Activated T-cell treated with anti-CD3 and anti-CD28 coated beads, Interleukin-2, amount 50 U/mL, for 72 hours (primary cell): Measurements from ENCODE around the gene TPSB2. TPM values are rescaled to one million over a fixed set of nuclear protein-coding genes. Genes with fewer than 3 reads are reported as not detected.
"Not testable (repeated sequence)": the region's sequence is repeated elsewhere in the genome, so short reads cannot be mapped to it uniquely, and the experiment has no call there.

Source experiments
- ATAC-seq, 2 donors: fragments of 150-1000 bp; cut with Tn5 transposase; replicated peaks in 1 of 2; 2 replicates each; pipeline ENCODE4 v1.10.0; 2021; ENCODE audit warnings: moderate library complexity in 2 of 2, mild to moderate bottlenecking in 1 of 2
- DNase-seq, 2 donors: peaks; one replicate each; pipeline ENCODE4 v3.0.0; 2021 to 2022; ENCODE audit warnings: mixed read lengths in 1 of 2
- H3K27ac Mint-ChIP-seq: one replicate; pipeline ENCODE4 v1.8.0; 2022; ENCODE audit warnings: mild to moderate bottlenecking, moderate library complexity, mixed read lengths
- H3K27me3 Mint-ChIP-seq: one replicate; pipeline ENCODE4 v1.8.0; 2022; ENCODE audit warnings: low read depth, mixed read lengths
- H3K36me3 Mint-ChIP-seq, 2 donors: one replicate each; pipeline ENCODE4 v1.8.0; 2022; ENCODE audit warnings: mixed read lengths in 2 of 2, mild to moderate bottlenecking in 1 of 2; ENCODE audit not compliant: insufficient read depth in 2 of 2
- H3K4me1 Mint-ChIP-seq: one replicate; pipeline ENCODE4 v1.8.0; 2022; ENCODE audit warnings: low read depth, mixed read lengths
- H3K4me3 Mint-ChIP-seq, 2 donors: one replicate each; pipeline ENCODE4 v1.8.0; 2022; ENCODE audit warnings: mild to moderate bottlenecking in 2 of 2, mixed read lengths in 2 of 2, moderate library complexity in 2 of 2
- H3K9me3 Mint-ChIP-seq, 2 donors: one replicate each; pipeline ENCODE4 v1.8.0; 2022; ENCODE audit warnings: mixed read lengths in 2 of 2
- total RNA-seq, 2 donors: library from RNA; stranded (reverse); gene quantifications; one replicate each; pipeline ENCODE4 v1.2.3, GENCODE V29; 2022

TPSB2 gene
- total RNA-seq, 2 donors from 2014 or later, result 0.60 TPM; not detected in 1

DNA sequence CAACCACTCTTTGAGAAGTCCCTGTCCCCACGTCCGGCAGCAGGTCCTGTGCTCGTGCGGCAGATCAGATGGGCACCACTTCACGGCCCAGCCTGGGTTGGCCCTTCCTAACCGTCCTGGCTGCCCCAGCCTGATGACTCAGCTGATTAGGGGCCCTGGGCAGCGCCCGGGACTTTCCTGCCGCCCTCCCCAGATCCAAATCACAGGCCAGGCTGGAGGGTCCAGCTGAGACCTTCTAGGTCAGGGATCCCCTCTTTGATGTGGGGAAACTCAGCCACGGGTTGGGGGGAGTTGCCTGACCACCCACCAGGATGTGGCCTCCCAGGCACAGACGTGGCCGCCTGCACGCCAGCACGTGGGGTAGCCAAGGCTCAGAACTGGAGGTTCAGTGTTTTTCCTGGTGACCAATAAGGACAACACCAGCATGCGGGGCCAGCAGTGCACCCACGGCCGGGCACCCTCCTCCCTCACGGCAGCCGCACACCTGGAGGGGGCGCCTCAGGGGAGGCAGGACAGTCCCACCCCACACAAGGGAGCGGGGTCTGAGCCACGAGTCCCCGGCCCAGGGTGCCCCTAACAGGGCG is 4.2 kb downstream of the TPSB2 start:
- not testable (repeated sequence) for H3K27ac Mint-ChIP-seq, H3K27me3 Mint-ChIP-seq, ATAC-seq

DNA sequence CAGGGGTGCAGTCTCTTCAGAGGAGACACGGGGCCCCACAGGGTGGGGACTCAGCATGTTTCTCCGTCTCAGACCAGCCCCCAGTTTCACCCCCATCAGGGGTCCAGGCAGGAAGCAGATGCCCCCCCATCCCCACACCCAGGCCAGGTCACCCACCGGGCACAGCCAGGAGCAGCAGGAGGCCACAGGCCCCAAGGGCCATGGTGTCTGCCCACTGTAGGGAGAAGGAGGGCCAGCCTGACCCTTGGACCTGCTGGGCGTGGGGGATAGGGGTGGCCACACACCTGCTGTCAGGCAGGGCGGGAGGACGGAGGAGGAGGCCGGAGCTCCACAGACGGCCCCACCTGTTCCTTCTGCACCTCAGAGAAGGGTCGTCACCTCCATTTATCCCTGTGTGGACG is 4.9 kb downstream of the TPSB2 start, which contains the start of gene TPSG1:
Gene TPSG1 (minus strand): TSS at position 218 of the 401 bp plus-strand sequence. CDS start 16 bp downstream, at position 202.
- no peak for ATAC-seq
- no peak for DNase-seq

More for the DNA sequence above, 4.2 kb downstream of the TPSB2 start:
- not testable (repeated sequence) for H3K4me3 Mint-ChIP-seq, H3K36me3 Mint-ChIP-seq, H3K4me1 Mint-ChIP-seq, DNase-seq, H3K9me3 Mint-ChIP-seq

DNA sequence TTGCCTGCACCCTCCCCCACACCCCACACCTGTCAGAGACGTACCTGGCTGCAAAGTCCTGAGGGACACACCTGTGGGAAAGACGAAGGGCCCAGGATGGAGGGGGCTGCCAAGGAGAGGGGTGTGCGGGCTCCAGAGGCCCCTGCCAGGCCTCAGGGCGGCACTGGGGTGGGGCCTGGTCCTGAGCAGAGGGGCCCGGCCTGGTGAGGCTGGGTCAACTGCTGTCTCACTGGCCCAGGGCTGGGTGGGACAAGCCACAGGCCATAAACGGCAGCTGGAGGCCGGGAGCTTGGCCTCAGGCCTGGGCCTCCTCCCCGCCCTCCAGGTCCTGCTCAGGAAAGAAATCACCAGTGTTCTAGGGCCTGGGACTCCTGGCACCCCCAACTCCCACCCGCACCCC is 5.4 kb downstream of the TPSB2 start:
- ATAC-seq (no peak), DNase-seq (no peak)
- H3K4me1 Mint-ChIP-seq, result no peaks in the 10 kb centered on the region
- no peaks in the 10 kb centered on the region for H3K36me3 Mint-ChIP-seq
- no peaks in the 10 kb centered on the region for H3K27me3 Mint-ChIP-seq
- no peak overlapping the region for H3K4me3 Mint-ChIP-seq
- no peaks in the 10 kb centered on the region for H3K9me3 Mint-ChIP-seq
- H3K27ac Mint-ChIP-seq, result no peak overlapping the region

More for the DNA sequence above, 4.9 kb downstream of the TPSB2 start, which contains the start of gene TPSG1:
- Mint-ChIP-seq H3K4me3 (no peak within 1 kb of the TSS), H3K4me1 (no peaks in the 10 kb centered on the region), H3K36me3 (no peaks in the 10 kb centered on the region), H3K27ac (no peak within 1 kb of the TSS), H3K9me3 (no peaks in the 10 kb centered on the region), H3K27me3 (no peaks in the 10 kb centered on the region)

DNA sequence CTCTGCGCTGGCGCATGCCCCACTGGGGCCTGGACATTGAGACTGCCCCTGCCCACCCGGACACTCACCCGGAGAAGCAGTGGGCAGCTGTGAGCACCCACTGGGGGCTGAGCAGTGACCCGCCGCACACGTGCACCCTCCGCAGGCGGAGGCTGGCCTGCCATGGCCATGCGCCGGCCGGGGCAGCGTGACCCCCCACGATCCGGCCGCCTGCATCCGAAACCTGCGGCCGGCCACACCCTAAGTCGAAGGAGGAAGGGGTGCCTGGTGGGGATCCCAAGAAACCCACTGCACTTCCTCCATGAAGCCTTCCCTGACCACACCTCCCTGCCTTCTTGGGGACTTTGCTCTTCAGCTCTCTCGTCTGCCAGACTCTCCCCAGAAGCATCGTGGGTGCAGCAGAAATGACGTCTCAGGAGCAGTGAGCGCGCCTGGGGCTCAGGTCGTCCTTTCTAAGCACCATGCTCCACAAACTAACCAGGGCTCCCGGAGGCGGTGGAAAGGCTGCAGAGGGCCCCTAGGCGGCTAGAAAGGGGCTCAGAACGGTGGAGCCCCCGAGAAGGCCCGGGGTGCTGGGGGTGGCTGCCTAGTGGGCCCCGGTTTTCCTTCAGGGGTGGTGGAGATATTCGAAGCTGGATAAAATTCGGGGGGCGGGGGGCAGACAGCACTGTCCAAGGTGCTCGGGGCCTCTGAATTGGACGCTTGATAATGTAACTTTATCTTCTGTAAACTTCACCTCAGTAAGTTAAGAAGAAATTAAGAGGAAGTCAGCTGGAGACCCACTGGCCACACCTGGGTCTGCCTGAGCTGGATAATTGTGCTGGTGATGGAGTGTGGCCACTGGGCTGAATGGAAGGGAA is 6.4 kb downstream of the TPSB2 start:
- H3K4me3 Mint-ChIP-seq, result no peak overlapping the region
- no peaks in the 10 kb centered on the region for H3K9me3 Mint-ChIP-seq
- no peak for ATAC-seq
- no peaks in the 10 kb centered on the region for H3K4me1 Mint-ChIP-seq
- no peaks in the 10 kb centered on the region for H3K36me3 Mint-ChIP-seq
- no peak overlapping the region for H3K27ac Mint-ChIP-seq
- no peaks in the 10 kb centered on the region for H3K27me3 Mint-ChIP-seq
- DNase-seq, result no peak

DNA sequence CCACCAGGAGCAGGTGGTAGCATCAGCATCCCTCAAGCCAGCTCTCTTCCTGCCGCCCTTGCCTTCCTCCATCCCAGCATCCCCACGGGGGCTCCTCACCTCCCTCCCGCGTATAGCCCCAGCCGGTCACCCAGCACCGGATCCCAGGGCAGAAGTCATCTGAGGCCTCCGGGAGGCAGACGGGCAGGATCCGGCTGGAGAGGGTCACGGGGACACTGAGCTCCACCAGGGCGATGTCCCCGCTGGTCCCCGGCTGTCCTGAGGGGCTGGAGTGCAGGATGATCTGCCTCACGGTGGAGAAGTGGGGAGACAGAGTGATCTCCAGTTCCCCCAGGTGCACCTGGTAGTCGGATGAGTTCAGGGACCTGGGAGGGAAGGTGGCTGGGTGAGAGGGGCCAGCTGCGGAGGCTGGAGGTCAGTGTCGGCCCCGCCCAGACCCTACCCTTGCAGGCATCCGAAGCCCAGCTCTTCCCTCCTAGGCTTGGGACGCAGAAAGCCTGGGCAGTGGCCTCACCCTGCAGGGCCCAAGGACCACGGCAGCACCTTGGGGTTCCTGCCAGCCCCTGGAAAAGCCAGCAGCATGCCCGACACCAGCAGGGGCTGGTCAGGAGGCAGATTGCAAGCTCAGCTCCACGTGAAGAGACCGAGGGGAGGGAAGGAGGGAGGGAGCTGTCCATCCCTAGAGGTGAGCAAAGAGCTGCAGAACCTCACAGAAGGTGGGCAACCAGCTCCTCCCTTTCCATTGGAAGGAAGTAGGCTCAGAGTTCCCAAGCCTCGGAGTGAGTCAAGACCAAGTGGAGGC is 7.2 kb downstream of the TPSB2 start:
- Mint-ChIP-seq H3K36me3 (no peaks in the 10 kb centered on the region), H3K4me3 (no peak overlapping the region), H3K27me3 (no peaks in the 10 kb centered on the region), H3K27ac (no peak overlapping the region), H3K9me3 (no peaks in the 10 kb centered on the region), H3K4me1 (no peaks in the 10 kb centered on the region)
- DNase-seq (no peak), ATAC-seq (no peak)

DNA sequence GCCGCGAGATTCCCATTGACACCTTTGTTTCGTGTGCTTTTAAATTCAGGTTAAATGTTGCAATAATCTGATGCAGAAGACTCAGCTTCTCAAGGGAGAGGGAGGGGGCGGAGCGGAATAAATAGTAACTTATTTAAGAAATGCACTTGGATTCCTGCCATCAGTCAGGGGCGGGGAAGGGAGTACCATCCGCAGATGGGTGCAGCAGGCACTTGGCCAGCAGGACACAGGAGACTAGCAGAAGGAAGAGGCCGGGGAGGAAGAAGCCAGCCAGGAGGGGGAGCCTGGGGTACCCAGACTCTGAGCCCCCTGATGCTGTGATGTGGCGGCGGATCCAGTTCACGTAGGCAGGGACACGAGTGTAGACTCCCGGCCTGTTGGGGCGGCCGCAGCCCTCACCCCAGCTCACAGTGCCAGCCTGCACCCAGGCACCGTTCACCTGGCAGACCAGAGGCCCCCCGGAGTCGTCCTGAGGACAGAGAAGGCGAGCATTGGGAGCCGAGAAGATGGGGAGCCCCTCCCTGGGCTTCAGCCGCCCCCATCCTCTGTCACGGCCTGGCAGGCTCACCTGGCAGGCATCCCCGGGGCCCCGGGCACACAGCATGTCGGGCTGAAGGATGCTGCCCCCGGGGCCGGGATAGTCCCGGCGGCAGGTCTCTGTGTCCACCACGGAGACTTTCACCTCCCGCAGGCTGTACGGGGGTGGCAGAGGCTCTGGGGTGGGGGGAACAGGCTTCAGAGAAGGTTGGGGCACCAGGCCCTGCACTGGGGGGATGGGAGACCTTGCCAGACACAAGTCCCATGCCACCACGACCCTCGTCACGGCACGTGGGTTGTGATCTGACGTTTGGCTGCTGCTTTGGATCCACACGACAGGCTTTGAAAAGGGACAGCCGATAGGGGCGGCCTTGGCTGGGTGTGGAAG is 8.1 kb downstream of the TPSB2 start:
- no peak overlapping the region for H3K4me3 Mint-ChIP-seq
- no peak for DNase-seq
- no peak overlapping the region for H3K27ac Mint-ChIP-seq
- H3K27me3 Mint-ChIP-seq, result no peaks in the 10 kb centered on the region
- no peaks in the 10 kb centered on the region for H3K4me1 Mint-ChIP-seq
- no peaks in the 10 kb centered on the region for H3K36me3 Mint-ChIP-seq
- no peak for ATAC-seq
- H3K9me3 Mint-ChIP-seq, result no peaks in the 10 kb centered on the region

DNA sequence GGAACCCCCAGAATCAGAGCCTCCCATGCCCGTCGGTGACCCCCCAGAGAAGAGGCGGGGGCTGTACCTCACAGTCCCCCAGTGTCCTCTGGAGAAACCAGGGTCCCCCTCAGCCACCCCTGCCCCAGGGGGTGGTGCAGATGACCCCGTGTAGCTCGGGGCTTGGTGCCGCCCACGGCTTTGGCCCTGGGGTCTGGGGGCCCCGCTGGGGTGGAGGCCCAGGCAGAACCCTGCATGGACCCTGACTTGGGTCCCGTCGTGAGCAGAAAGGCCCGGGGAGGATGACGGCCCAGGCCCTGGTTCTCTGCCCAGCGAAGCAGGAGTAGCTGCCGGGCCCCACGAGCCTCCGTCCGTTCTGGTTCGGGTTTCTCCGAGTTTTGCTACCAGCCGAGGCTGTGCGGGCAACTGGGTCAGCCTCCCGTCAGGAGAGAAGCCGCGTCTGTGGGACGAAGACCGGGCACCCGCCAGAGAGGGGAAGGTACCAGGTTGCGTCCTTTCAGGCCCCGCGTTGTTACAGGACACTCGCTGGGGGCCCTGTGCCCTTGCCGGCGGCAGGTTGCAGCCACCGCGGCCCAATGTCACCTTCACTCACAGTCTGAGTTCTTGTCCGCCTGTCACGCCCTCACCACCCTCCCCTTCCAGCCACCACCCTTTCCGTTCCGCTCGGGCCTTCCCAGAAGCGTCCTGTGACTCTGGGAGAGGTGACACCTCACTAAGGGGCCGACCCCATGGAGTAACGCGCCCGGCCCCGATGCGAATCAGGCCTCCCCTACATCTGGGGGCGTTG is 8.9 kb downstream of the TPSB2 start:
- Mint-ChIP-seq H3K36me3 (no peaks in the 10 kb centered on the region), H3K4me3 (no peak overlapping the region), H3K4me1 (no peaks in the 10 kb centered on the region), H3K27me3 (no peaks in the 10 kb centered on the region), H3K9me3 (no peaks in the 10 kb centered on the region), H3K27ac (no peak overlapping the region)
- ATAC-seq (no peak), DNase-seq (no peak)

DNA sequence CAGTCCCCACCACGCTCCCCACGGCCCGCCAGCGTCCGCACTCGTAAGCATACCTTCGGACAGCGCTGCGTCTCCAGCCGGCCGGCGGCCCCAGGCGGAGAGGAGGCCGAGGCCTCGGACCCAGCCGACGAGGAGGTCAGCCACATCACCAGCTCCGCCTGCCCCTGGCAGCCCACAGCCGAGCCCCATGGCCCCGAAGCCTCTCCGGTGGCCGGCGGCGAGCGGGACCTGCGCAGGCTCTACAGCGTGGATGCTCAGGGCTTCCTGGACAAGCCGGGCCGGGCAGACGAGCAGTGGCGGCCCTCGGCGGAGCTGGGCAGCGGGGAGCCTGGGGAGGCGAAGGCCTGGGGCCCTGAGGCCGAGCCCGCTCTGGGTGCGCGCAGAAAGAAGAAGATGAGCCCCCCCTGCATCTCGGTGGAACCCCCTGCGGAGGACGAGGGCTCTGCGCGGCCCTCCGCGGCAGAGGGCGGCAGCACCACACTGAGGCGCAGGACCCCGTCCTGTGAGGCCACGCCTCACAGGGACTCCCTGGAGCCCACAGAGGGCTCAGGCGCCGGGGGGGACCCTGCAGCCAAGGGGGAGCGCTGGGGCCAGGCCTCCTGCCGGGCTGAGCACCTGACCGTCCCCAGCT is 9.8 kb downstream of the TPSB2 start:
- no peak overlapping the region for H3K27ac Mint-ChIP-seq
- ATAC-seq (no peak), DNase-seq (no peak)
- H3K4me3 Mint-ChIP-seq, result no peak overlapping the region
- H3K27me3 Mint-ChIP-seq, result no peaks in the 10 kb centered on the region
- no peaks in the 10 kb centered on the region for H3K4me1 Mint-ChIP-seq
- no peaks in the 10 kb centered on the region for H3K36me3 Mint-ChIP-seq
- no peaks in the 10 kb centered on the region for H3K9me3 Mint-ChIP-seq

DNA sequence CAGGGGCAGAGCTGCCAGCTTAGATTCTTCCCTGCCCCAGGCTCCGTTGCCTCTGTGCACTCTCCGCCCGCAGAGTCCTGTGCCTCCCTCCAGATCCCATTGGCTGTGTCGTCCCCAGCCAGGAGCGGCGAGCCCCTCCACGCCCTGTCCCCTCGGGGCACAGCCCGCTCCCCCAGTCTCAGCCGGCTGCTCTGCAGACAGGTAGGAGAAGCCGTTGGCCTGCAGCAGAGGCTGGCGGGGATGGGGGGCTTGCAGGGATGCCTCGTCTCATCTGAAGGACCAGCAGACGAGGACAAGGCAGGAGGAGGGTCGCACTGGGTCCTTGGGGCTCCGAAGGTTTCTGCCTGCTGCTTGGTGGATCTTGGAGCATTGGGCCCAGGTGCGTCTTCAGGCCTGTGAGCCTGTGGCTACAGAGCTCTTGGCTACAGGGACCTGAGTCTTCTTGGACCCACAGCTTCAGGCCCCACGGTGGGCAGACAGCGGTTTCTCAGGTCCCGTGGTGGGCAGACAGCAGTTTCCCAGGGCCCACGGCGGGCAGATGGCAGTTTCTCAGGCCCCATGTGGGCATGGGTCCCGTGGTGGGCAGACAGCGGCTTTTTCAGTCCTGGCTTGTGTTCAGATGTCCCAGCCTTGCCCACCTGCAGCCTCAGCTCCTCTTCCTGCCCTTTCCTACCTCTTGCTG is 10.9 kb downstream of the TPSB2 start:
- no peak for DNase-seq
- Mint-ChIP-seq H3K36me3 (no peaks in the 10 kb centered on the region), H3K27me3 (no peaks in the 10 kb centered on the region), H3K4me1 (no peaks in the 10 kb centered on the region), H3K9me3 (no peaks in the 10 kb centered on the region), H3K27ac (no peak overlapping the region), H3K4me3 (no peak overlapping the region)
- ATAC-seq, result no peak

DNA sequence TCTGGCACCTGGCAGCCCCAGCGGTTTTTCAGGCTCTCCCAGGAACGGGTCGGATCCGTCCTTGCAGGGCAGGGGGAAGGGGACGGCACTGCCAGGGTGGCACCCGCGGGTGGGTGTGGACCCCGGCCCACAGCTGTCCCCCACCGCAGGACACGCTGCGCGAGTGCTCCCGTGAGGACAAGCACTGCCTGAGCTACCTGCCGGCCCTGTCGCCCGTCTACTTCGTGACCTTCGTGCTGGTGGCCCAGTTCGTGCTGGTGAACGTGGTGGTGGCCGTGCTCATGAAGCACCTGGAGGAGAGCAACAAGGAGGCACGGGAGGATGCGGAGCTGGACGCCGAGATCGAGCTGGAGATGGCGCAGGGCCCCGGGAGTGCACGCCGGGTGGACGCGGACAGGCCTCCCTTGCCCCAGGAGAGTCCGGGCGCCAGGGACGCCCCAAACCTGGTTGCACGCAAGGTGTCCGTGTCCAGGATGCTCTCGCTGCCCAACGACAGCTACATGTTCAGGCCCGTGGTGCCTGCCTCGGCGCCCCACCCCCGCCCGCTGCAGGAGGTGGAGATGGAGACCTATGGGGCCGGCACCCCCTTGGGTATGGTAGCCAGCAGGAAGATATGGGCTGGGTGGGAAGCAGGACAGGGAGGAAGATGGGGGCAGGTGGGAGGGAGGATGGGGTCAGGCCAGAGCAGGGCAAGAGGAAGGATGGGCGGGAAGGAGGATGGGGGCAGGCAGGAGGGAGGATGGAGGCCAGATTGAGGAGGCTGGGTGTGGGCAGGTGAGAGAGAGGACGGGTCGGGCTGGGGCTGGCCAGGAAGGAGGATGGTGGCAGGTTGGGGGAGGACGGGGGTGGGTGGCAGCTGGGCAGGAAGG is 11.7 kb downstream of the TPSB2 start:
- Mint-ChIP-seq H3K9me3 (no peaks in the 10 kb centered on the region), H3K27me3 (no peaks in the 10 kb centered on the region), H3K4me1 (no peaks in the 10 kb centered on the region), H3K27ac (no peak overlapping the region), H3K4me3 (no peak overlapping the region), H3K36me3 (no peaks in the 10 kb centered on the region)
- ATAC-seq, result no peak
- no peak for DNase-seq
